CD4-positive, alpha-beta T cell treated with Interleukin-17A for 1 hour (primary cell): ENCODE data around the gene CYLD.

Experiments used
- DNase-seq: peaks from one replicate; pipeline ENCODE4 v3.0.0-alpha.2; 2020

CYLD gene

DNA sequence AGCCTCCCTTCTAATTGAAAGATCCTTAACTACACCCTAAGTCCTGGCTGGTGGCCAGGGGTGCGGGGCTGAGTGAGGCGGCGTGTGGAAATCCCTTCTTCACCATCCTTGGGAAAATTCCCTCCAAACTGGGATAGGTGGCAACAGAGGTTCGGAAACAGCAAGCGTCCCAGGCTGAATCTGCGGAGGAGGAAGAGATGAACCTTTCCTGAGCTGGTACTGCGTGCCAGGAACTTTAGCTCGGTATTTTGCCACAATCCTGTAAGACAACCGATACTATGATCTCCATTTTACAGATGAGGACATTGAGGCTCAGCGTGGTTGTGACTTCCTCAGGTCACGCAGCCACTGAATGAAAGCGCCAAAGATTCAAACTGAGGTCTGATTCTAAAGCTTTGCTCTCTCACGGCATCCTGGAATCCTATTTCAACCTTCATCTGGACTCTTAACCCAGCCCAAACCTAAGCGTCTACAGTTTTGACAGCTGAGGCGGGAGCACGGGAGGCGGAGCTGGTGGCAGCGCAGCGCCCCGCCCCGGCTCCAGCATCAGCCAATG lies 583 bp upstream of the CYLD start:
- DNase-seq = no peak

DNA sequence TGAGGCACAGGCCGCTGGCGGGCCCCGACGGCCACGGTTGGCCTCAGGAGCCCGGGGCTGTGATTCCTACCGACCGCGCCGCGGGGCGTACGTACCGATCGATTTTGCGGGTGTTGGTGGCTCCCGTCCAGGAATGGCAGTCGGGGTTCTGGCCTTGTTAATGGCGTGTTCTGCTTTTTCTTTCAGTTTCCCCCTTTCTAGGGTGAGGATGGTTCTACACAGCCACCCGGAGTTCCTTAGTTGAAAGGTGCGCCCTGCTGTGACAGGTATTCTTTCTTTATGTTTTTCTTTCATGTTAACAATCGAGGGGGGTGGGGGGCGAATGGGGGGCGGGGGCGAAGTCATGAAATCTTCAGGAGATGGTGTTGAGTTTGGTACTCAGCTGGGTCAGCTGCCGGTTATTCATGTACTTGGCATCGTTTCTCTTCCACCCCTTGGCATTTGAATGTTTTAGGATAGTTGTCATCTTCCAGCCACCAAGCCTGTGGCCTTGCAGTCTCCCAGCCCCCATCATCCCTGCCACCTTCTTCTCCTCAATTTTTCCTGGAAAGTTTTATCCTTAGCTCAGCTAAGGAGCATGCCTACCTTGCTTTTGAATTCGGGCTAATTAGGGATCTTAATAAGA lies 802 bp downstream of the CYLD start:
- peak; percentile 70 for DNase-seq

DNA sequence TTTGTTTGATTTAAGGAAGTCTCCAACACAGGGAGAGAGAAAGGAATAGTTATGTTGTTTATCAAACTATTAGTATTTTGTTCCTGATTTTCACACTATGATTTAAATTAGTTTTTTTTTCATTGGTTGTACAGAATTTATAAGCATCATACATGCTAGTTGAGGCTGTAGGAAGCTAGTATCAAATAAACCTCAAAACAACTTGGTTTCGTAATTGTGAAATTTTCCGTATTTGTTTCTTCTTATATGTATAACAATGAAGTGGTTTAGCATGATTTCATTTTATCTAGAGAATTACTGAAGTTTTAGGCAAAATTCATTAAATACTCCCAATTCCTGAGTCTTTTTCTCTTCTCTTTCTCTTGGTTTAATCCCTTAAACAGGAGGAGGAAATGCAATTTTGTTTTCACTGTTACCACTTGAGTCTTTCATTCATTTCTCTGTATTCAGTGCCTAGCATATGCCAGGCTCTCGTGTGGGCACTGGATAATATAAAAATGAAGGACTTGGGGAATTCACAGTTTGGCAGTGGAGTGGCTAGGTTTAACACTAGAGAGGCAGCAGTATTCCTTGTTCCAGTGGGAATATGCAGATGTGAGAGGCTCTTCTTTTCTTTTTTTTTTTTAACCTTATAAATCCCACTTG lies 1.8 kb downstream of the CYLD start:
- no peak for DNase-seq

DNA sequence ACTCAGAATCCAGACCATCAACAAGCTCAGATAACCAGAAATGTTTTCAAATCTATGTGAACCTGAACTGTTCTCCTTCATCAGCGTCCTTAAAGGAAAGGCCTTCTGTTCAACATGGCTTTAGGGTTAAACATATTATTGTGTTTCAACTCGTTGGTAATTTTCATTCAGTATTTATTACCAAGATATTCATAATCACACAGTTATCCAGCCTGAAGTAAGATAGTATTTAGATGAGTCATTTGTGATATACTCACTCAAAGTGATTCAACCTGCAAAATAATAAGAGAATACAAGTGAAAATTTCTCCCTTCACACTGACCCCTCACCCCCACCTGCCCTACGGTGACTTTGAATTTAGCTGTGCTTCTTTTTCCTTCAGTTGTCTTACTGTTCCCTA lies 3.0 kb downstream of the CYLD start:
- no peak for DNase-seq

DNA sequence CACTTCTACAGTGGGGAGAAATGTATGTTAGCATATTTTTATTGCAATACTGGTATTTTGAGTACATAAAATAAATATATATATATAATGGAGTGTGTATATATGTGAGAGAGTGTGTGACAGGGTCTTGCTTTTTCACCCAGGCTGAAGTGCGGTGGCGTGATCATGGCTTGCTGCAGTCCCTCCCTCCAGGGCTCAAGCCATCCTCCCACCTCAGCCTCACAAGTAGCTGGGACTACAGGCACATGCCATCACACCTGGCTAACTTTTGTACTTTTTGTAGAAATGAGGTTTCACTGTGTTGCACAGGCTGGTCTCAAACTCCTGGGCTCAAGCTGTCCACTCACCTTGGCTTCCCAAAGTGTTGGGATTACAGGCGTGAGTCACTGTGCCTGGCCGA lies 4.1 kb downstream of the CYLD start:
- DNase-seq = no peak

DNA sequence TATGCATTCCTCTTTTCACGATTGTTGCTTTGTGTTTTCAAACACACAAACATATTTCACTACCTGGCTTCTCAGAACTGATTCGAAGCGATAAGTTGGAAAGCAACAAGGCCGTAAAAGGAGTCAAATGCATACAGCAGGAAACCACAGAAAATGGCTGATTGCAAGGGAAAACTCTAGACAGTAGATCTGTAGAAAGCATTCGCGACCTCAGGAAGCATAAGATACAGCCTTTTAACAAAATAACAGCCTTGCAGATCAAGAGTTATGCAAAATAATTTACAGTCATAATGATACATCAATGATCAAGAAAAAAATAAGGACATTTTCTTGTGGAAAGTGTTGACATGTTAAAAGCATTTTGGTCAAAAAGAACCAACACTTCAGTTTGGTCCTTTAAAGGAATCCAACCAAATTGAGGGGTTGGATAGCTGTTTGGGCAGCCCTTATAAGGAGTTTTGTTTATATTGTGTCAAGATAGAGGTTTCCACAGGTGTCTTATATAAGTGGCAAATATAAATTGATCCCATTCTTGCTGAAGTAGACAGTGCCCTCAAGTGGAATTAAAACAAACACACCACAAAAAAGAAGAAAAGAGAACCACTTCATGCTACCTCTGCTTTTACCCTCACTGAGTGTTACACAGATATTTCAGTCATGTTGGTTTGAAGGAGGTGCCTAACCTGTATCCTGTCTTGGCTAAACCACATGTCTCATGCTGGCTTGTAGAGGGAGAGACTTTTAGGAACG lies 5.5 kb downstream of the CYLD start:
- DNase-seq = peak; percentile 80

DNA sequence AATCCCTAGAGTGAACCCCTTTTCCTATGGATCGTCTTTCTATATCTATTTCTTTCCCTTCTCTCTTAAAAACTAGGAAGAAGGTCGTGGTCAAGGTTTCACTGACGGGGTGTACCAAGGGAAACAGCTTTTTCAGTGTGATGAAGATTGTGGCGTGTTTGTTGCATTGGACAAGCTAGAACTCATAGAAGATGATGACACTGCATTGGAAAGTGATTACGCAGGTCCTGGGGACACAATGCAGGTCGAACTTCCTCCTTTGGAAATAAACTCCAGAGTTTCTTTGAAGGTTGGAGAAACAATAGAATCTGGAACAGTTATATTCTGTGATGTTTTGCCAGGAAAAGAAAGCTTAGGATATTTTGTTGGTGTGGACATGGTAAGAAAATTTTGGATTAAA lies 9.6 kb downstream of the CYLD start:
- no peak for DNase-seq

DNA sequence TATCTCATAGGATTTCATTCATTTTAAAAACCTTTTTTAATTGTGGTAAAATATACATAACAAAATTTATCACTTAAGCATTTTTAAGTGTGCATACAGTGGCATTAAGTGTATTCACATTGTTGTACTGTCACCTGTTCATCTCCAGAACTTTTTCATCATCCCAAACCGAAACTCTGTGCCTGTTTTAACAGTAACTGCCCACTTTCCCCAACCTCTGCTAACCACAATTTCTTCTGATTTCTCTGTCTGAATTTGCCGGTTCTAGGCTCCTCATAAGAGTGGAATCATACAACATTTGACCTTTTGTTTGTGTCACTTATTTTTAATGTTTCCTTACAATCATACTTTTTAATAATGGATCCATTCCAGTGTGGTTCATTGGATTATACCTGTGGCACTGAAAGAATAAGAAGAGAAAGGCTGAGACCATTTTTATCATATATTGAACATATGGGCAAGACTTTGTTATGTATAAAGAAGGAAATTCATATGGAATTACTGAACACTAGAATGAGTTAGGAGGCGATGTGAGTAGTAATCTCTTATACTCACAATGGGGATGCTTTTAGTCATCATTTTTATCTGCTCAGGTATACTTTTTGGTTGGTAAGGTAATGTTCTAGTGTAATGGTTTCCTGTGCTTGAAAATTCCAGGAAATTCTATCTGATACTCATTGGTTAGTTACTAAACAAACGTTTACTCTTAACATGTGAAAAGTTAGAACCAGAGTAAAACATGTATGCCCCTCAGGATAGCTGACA lies 10.8 kb downstream of the CYLD start:
- DNase-seq = no peak

DNA sequence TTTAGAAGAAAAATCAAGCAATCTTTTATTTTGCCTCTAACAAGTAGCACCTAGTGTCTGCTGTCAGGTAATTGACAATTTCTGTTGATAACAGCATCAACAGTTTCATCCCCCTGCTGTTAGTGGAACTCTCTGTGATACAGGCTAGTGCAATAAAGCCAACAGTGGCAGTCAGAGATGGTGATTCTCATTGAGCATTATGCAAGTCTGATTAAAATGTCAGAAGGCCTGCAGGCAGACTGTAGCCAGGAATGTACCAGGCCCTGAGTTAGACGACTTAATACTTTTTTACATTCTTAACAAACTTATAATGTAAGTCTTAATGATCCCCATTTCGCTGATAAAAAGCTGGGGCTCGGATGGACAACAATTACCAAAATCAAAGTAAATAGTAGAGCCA lies 14.6 kb downstream of the CYLD start:
- DNase-seq = no peak

DNA sequence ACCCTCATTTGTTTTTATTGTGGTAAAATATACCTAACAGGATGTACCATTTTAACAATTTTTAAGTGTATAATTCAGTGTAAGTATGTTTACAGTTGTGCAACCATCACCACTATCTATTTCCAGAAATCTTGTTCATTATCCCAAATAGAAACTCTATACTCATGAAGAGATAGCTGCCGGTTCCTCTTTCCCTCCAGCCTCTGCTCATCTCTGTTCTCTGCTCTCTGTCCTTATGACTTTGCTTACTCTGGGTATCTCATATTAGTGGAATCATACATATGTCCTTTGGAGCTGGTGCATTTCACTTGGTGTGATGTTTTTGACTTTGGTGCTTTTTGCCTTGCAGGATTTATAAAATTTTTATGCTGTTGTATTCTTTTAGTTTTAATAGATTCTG lies 19.4 kb downstream of the CYLD start:
- no peak for DNase-seq

DNA sequence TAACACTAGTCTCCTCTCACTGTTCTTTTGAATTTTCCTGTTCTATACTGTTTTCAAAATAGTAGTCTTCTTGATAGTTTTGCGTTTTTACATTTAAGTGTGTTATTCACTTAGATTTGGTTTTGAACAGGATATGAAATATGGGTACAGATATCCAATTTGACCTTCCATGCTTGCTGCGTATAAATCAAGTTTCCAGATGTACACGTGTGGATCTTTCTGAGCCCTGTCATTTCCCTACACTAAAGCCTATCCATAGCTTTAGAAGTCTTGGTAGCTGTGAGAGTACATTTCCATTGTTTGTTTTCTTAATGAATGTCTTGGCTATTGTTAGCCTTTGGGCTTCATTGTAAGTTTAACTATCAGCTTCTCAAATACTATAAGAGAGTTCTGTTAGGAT lies 20.4 kb downstream of the CYLD start:
- no peak for DNase-seq

DNA sequence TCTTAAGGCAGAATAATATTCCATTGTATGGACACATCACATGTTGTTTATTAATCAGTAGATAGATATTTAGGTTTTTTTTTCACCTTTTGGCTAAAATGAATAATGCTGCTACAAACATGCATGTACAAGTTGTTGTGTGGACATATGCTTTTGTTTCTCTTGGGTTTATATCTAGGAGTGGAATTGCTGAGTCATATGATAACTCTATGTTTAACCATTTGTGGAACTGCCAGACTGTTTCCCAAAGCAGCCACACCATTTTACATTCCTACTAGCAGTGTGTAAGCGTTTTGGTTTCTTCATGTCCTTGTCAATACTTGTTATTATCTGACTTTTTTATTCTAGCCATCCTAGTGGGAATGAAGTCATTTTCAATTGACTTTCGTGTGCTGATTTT lies 21.3 kb downstream of the CYLD start:
- no peak for DNase-seq

DNA sequence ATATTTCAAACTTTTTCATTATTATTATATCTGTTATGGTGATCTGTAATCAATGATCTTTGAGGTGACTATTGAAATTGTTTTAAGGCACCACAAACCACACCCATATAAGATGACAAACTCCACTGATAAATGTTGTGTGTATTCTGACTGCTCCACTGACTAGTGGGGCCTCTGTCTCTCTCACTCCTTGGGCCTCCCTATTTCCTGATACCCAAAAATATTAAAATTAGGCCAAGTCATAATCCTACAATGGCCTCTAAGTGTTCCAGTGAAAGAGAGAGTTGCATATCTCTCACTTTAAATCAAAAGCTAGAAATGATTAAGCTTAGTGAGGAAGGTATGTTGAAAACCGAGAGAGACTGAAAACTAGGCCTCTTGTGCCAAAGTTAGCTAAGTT lies 23.4 kb downstream of the CYLD start:
- no peak for DNase-seq

DNA sequence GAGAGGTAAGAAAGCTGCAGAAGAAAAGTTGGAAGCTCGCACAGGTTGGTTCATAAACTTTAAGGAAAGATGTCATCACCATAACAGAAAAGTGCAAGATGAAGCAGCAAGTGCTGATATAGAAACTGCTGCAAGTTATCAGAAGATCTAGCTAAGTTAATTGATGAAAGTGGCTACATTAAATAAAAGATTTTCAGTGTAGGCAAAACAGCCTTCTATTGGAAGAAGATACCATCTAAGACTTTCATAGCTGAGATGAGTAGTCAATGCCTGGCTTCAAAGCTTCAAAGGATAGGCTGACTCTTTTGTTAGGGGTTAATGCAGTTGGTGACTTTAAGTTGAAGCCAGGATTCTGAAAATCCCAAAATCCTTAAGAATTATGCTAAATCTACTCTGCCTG lies 24.0 kb downstream of the CYLD start:
- DNase-seq = no peak

DNA sequence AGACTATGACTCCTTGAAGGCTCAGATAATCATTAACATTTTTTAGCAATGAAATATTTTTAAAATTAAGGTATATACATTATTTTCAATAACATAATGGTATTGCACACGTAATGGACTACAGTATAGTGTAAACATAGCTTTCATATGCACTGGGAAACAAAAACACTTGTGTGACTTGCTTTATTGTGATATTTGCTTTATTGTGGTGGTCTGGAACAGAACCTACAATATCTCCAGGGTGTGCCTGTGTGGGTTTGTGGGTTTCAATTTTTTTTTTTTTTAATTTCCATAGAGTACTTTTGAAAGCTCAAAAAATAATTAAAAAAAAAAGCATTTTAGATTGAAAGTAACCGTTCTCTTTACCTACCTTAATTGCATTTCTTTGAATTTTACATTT lies 25.3 kb downstream of the CYLD start:
- peak; percentile 36 for DNase-seq

DNA sequence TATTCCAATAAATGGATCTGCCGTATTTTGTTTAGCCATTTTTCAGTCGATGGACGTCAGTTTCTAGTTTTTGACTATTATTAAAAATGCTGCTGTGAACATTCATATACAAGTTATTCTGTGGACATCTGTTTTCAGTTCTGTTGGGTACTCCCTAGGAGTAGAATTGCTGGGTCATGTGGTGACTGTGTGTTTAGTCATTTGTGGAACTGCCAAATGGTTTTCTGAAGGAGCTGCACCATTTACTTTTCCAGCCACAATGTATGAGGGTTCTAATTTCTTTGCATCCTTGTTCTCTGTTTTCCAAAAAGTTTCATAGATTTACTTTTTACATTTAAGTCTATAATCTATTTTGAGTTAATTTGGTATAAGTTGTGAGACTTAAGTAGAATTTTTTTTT lies 29.5 kb downstream of the CYLD start:
- no peak for DNase-seq

DNA sequence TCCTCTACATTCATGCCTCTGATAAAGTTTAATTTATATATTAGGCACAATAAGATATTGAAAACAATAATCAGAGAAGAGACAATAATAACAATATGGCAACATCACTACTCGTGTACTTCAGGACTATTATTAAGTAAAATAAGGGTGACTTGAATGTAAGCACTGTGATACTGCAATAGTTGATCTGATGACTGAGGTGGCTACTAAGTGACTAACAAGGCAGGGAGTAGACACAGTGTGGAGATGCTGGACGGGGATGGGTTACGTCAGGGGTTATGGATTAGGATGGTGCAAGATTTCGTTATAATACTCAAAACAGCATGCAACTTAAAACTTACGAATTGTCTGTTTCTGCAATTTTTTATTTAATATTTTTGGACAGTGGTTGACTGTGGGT lies 32.5 kb downstream of the CYLD start:
- no peak for DNase-seq

DNA sequence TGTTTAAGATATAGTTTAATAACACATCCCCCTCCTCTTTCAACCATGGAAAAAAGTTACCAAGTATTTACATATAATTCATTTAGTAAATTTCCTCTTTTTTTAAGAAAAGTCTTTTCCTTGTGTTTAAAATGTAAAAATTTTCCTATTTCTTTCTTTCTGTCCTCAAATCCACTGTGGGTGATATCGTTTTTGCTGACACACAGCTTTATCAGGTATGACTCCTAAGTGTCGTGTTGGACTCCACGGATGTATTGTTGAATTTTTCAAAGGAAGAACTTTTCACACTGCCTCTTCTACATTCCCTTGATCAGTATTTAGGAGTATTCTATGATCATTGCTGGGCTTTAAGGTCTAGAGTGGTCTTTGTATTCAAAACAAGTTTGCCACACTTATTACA lies 33.1 kb downstream of the CYLD start:
- no peak for DNase-seq

DNA sequence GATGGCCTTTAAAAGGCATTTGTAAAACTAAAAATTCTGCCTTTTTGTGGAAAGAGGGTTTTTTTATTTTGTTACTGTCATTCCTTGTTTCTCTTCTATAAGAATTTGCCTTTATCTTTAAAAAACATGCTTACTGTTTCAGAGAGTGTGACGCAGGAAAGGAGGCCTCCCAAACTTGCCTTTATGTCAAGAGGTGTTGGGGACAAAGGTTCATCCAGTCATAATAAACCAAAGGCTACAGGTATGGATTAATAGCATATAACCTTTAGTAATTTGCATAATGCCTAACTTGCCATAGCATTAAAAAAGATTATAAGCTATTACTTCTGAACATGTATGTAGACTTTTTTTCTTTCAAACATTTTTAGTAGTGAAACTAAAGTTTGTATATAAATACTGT lies 34.2 kb downstream of the CYLD start:
- no peak for DNase-seq

DNA sequence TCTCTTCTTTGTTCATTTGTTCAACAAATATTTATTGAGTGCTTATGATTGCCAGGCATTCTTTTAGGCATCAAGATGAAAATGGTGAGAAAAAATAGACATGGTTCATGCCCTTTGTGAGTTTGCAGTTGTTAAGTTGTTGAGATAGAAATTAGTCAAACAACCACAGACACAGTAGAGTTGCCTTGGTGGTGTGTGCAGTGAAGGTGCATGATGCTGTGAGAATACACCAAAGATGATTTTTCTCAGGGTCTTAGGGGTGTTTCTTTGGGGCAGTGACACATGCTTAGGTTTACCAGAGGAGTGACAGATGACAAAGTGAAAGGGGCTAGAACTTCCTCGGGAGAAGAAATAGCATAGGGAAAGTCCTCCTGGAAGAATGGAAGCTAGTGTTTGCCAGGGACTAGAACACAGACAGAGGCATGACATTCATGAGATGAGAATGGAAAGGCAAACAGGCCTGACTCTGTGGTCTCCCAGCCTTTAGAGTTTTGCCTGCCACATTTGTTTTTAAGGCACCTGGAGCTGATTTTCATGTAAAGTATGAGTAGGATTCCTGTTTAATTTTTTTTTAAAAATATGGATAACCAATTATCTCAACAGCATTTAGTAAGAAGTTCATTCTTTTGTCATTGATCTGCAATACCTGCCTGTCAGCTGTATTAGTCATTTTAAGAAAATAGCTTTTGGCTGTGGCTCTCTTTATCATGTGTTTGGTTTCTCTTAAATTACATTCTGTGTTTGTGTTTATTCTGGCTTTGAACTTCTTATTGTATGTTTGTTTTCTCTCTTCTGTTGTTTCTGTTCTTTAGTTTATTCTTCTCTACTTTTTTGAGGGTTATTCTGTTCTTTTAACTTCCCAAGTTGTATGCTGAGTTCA lies 36.6 kb downstream of the CYLD start:
- no peak for DNase-seq

DNA sequence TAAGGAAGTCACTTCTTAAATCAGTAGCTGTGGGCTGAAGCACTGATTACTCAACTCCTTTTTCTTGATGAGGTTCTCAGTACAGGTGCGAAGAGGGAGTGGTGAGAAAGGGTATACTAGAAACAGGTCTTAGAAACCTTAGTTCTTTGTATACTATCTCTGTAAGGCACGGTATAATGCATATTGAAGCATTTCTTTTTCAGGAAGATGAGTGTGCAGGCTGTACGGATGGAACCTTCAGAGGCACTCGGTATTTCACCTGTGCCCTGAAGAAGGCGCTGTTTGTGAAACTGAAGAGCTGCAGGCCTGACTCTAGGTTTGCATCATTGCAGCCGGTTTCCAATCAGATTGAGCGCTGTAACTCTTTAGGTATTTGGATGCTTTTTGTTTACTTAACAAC lies 39.2 kb downstream of the CYLD start:
- DNase-seq = peak; percentile 40

DNA sequence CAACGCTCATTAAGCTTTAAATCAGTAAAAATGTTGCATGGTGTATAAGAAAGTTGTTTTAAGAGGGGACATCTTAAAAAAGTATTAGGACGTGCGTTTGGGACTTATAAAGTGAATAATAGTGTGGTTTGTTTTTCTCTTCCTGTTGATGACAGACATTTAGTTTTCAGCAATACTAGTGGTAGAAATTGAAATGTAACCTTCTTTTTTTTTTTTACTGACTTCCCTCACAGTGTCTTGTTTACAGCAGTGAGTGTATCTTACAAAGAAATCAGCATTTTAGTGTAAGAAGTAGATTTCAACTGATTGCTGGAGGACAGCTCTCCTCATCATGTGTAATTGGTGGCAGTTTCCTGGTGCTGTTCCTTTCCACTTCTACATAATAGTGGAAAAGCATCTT lies 39.6 kb downstream of the CYLD start:
- peak; percentile 22 for DNase-seq
